Measurements from ENCODE around the gene EFHC2. TPM values are rescaled to one million over a fixed set of nuclear protein-coding genes. Genes with fewer than 3 reads are reported as not detected.

The EFHC2 gene
- total and polyA plus RNA-seq, 2 of the 8 experiments (the other 6 are each of a cell fraction or from before 2014, with no cell fraction given): 1.8 to 3.4 TPM

GRCh38 chrX:44178274-44179053, 165.0 kb downstream of the EFHC2 start (continued):
- TF ChIP-seq CTCF (IDR thresholded peaks at IDR 0.05; ENCODE audit: control extremely low read depth in 1 of 3, insufficient read depth in 1 of 3, low read depth in 1 of 3, low read length in 3 of 3) (no peak), RAD21 (IDR thresholded peaks at IDR 0.05 in 1 of 2, conservative IDR thresholded peaks at IDR 0.05 in 1 of 2; ENCODE audit: low read depth in 2 of 2, low read length in 2 of 2) (no peak), POU5F1 (IDR thresholded peaks at IDR 0.05; ENCODE audit: low read depth, low read length) (no peak), KDM1A (IDR thresholded peaks at IDR 0.05; ENCODE audit: borderline replicate concordance, low read length) (no peak), RXRA (IDR thresholded peaks at IDR 0.05; ENCODE audit: insufficient read depth, low read depth, low read length) (no peak), JUND (IDR thresholded peaks at IDR 0.05; ENCODE audit: low read length) (no peak), TCF12 (IDR thresholded peaks at IDR 0.05; ENCODE audit: low read depth, low read length) (no peak), SRF (IDR thresholded peaks at IDR 0.05; ENCODE audit: low read depth, low read length) (no peak), BACH1 (IDR thresholded peaks at IDR 0.05; ENCODE audit: low read length) (no peak), HDAC2 (IDR thresholded peaks at IDR 0.05; ENCODE audit: borderline replicate concordance in 1 of 2, low read depth in 2 of 2, low read length in 2 of 2) (no peak)
